ENCODE data around the gene SIMC1.
"Not testable (repeated sequence)": the region's sequence is repeated elsewhere in the genome, so short reads cannot be mapped to it uniquely, and the experiment has no call there.

Gene SIMC1

DNA sequence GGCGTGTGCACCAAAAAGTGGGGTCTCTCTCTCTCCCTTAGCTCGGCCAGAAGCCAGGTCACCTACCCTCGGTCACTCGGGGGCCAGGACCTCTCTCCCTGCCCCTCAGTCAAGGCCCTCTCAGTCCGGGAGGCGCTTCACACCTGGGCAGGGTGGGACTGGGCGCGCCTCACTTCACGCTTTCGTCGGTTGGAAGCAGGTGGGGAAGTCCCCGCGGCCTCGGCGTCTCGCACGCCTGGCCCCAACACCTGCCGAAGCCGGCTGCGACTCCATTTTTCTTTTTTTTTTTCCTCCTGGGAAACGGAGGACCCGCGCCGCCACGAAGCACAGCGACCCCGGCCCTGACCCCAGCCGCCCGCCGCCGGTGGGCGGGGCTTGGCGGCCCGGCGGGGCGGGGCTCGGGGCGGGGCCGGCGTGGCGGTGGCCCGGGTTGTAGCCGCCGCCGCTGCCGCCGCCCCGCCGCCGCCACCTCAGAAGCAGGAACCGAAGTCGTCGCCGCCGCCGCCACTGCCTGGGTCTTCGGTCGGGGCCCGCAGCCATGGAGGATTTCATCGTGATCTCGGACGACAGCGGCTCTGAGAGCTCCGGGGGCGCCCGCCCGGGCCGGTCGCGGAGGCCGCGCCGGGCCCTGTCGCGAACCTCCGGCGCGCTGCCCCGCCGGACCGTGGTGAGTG lies at the start of gene SIMC1:
TSS of gene SIMC1 (plus strand) at position 454 of the 674 bp plus-strand sequence. CDS start at position 539, 85 bp downstream.
- peak; percentile 4 for DNase-seq

DNA sequence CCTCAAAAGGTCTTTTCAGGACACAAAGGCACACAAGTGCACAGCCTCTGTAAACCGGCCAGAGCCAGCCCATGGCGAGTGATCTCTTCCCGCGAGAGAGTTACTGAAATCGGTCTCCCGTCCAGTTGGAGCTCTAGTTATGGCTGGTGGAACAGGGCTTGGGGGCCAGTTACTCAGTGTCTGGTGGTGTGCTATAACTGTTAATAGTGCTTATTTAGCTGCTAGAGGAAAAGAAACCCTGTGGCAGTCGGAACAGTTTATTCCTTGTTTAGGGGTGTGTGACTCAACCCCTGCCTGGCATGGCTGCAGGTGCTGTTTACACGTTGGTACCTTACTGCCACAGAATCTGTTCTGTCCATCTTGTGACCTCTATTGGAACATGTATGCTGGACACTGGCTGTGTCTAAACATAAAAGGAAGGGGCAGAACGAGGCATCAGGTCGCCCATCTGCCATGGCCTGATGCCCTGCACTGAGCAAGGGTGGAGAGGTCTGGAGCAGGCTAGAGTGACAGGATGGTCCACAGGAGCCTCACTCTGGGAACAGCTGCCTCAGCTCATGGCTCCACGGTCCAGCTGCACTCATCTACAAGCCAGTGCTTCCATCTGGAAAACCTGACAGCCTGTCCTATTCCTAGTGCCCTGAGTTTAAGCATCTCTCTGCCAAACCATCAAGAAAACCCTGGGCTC lies 49.6 kb upstream of the SIMC1 start:
- no peak for DNase-seq

DNA sequence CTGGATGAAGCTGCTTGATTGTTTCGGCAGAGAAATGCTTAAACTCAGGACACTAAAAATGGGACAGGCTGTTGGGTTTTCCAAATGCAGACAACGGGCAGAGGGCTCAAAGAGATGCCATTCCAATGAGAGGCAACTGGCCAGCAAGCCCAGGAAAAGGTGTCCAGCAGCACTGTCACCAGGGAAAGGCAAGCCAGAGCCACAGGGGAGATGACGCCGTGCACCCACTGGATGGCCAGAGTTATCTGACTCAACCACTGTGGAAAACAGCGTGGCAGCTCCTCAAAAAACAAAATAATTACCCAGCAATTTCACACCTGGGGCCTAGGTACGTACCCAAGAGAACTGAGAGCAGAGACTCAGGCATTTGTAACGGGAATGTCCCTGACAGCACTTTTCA lies 48.4 kb upstream of the SIMC1 start:
- DNase-seq = no peak

DNA sequence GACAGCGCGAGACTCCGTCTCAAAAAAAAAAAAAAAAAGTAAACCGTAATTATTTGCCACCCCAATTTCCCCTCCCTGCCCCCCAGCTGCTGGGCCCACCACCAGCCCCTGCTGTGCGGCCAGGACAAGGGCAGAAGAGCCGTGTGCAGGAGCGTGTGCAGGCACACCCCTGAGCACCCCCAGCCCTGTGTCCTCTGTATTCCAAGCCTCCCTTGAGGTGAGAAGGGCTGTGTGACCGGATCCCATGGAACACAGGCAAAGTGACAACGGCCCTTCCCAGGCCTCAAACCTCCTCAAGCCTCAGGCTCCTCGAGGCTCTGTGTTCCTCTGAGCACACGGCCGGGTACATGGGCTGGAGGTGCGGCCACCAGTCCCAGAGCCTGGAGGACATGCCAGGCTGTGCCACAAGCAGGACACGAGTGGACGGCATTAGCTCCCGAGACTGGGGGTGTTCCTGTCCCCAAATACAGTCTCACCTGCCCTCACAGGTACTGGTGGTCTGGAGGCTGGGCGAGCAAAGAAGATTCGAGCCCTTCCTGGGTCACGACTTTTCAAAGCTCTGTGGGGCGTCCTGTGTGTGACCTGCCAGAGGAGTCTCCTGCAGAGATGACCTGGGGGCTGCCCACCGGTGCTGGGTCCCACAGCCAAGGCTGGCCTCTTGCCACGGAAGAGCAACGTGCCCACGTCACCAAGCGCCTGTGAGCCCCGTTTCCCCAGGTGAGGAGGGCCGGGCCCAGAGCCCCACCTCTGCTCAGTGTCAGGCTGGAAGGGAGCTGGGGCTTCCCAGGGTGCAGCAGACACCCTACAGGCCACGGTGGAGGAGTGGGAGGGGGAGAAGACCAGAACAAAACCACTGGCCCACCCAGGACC lies 47.1 kb upstream of the SIMC1 start:
- no peak for DNase-seq

DNA sequence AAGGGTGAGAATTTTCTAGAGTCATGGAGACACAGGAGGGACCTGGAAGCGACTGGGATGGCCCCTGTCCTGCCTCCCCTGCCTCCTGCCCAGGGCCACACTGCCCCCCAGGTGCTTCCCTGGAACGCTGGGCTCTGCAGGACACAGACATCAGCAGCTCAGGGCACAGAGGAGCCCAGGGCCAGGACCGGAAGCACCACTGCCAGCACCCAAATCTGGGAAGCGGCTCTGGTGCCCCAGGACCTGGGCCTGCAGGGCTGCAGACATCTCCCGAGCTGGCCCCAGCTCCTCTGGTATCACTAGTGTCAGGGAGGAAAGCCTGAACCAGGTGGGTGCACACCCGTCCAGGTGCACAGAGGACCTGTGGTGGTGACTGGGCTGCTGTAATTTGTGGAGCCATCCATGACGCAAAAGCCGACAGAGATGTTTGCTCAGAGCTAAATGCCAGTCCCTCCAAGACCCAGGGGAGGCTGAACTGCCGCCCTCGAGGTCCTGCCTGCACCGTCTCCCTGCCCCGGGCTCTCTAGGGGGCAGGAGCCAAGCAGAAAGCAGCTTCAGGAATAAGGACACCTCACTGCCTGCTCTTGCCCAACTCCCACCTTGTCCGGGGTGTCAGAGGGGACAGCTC lies 46.0 kb upstream of the SIMC1 start:
- DNase-seq = no peak

DNA sequence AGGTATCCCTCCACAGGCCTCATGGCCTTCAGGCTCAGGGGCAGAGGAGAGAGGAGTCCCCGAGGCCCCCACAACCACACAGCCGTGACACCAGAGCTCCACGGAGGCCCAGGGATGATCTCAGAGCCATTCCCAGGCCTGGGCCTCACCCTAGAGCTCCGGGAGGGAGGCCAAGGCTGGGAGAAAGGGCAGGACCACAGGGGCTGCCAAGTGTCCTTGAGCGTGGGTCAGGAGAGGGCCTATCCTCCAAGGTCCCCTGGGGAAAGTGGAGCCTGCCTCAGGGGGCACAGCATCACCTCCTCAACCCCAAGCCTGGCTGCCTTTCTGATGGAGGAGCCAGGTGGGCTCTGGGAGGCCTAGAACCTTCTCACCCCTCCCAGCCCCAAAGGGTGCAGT lies 45.5 kb upstream of the SIMC1 start:
- DNase-seq = not testable (repeated sequence)

DNA sequence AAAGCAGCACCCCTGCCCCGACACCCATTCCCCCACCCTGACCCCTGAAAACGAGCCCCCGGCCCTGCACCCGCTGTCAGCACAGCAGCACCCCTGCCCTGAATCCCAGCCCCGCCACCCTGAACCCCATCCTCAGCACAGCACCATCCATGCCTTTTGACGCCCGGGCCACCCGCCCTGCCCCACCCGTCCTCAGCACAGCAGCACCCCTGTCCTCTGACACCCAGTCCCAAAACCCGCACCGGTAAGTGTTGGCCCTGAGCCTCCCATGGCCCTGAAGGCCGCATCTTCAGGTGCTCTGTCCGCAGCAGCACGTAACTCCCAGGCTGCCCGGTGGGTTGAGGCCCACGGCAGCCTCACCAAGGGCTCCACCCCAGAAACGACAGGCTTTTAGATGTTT lies 44.6 kb upstream of the SIMC1 start:
- not testable (repeated sequence) for DNase-seq

DNA sequence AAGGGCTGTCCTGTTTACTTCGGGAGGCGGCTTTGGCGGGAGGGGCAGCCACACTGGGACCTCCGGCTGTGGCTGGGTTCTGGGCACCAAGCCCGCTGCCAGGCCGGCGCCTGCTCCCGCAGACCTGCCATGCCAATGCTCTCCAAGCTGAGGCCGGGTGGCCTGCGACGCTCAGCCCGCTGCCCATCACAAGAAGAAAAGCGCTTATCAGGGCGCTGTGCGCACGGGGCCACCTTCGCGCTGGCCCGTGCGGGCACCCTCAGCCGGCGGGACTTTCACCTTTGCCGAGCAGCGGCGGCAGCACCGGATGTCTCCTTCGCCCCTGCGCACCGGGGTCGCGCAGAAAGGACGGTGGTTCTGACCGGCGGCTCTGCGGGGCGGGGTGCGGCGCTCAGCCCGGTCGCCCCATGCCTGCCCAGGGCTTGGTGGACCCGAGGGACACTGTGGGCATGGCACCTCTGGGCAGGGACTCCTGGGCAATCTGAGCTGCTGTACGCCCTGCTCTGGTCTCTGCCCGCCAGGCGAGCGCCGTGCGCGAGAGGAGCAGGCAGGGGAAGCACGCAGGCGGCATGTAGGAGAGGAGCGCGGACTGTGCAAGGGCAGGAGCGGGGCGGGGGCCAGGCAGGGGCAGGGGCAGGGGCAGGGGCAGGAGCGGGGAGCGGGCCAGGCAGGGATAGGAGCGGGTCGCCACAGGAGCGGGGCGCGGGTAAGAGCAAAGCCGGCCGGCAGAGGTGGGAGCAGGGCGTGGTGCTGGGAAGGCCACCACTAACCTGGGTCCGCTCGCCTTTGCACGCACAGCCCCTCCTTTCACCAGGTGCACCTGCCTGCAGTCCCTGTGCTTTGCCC lies 43.8 kb upstream of the SIMC1 start:
- not testable (repeated sequence) for DNase-seq

DNA sequence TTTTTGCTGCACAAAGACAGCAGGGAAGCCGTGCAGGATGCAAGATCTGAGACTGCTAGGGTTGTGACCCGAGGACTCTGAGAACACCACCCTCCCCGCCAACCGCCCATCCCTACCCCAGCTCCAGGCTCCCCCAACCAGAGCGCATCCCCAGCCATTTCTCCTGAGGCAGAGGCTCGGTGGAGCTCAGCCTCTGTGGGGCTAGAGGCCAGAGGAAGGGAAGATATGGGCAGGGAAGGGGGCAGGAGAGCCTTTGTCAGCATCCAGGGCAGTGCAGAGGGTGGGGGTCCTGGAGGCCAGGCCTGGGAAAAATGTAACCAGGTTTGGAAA lies 43.2 kb upstream of the SIMC1 start:
- not testable (repeated sequence) for DNase-seq

DNA sequence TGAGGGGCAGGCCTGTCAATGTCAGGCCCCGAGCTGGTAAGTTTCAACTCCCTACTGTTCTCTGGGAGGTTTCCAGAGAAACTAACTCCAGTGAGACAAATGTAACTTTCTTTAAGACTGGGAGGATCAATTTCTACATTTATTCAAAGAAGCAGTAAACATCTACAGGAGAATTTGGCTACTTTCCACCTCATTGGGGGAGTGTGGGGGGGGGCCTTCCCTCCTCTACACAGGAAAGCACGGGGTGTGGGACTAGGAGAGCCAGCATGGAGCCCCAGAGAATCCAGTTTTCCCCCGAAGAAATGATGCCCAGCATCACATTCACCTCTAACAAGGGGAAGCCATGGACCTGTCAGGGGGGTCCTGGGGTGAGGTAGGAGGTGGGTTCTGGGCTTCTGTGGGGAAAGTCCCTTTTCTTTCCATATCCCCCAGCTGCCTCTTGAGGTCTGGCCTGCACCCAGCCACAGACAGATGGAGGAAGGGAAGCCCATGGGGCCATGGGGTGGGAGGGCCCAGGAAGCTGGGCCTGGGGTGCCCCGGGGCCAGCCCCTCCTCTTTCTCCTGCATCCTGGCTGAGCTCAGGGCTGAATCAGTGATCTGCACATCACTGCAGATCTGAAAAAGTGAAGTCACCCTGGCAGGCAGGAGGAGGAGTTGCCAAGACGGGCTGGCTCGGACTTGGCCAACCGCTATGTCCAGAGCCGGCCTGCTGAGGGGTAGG lies 42.6 kb upstream of the SIMC1 start:
- not testable (repeated sequence) for DNase-seq

DNA sequence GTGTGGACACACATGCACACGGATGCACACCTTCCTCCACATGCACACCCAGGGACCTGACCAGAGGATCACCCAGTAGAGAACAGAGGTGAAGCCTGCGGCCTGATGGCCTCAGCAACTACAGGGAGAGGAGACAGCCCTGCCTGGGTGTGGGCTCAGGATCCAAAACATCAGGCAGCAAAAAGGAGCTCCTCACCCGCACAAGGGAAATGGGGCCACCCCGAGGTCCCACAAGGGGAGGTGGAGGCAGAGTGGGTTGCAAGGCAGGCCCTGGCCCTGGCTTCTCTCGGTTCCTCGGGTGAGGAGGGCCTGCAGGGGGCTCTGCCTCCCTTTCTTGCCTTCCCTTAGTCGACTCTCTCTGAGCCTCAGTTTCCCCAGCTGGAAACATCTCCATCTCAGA lies 41.4 kb upstream of the SIMC1 start:
- DNase-seq = not testable (repeated sequence)

DNA sequence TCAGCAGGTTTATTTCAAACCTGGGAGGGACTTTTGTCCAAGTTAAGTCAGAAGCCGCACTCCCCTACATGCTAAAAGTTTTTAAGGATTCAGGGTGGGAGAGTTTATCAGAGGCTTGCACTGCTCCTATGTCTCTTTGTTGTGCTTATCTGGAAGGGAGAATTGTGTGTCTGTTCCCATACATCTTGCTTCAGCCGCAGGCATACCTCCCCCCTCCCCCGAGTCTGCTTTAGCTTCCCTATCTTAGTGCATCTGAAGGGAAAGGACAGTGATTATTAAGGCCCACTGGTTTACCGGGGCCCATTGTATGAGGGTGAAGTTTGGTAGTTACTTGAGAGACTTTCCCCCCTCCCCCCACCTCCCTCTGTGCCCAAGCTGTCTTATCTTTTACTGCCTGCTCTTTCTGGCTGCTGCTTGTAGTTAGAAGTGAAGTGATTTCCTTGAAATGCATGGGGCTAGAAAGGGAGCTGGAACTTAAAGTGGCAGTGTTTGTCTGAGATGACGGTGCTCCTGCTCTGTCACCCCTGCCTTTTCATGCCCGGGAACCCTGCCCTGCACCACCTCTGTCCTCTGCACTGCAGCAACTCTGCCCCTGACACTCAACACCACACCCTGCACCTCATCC lies 40.9 kb upstream of the SIMC1 start:
- DNase-seq = not testable (repeated sequence)

DNA sequence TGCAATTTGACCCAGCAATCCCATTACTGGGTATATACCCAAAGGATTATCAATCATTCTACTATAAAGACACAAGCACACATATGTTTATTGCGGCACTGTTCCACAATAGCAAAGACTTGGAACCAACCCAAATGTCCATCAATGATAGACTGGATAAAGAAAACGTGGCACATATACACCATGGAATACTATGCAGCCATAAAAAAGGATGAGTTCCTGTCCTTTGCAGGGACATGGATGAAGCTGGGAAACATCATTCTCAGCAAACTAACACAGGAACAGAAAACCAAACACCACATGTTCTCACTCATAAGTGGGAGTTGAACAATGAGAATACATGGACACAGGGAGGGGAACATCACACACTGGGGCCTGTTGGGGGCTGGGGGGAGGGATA lies 39.9 kb upstream of the SIMC1 start:
- DNase-seq = not testable (repeated sequence)

DNA sequence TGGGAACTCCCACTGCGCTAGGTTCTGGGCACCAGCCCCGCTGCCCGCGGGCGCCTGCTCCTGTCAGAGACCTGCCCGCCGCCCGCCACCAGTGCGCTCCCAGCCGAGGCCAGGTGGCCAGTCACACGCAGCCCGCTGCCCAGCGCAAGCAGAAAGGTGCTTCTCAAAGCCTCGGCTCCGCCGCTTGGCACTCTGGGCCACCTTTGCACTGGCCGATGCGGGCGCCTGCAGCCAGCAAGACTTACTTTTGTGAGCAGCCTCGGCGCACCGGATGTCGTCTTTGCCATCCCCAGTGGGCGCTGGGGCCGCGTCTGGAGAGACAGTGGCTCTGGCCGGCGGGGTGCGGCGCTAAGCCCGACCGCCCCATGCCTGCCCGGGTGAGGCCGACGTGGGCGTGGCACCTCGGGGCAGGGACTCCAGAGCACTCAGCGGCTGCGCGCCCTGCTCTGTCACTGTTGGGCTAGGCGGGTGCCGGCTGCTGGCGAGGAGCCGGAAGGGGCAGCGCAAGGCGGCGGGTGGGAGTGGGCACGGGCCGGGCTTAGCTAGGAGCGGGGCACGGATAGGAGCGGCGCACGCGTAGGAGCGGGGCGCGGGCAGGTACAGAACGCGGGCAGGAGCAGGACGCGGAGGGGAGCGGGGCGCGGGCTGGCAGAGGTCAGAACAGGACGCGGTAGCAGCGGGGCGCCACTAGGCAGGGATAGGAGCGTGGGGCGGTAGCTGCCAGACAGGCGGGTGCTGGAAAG lies 39.1 kb upstream of the SIMC1 start:
- not testable (repeated sequence) for DNase-seq

DNA sequence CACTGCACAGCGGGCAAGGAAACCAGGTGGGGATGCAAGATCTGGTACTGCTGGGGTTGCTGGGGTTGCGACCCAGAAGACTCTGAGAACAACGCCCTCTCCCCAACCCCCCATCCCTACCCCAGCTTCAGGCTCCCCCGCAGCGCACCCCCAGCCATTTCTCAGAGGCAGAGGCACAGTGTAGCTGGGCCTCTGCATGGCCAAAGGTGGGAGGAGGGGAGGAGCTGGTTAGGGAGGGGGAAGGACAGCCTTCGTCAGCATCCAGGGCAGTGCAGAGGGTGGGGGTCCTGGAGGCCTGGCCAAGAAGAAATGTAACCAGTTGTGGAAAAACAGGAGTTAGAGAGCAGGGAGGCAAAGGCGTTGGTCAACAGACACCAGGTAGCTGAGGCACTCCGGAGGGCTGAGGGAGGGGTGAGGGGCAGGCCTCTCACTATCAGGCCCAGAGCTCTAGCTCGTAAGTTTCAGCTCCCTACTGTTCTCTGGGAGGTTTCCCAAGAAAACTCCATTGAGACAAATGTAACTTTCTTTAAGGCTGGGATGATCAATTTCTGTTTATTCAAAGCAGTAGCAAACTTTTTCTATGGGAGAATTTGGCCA lies 38.3 kb upstream of the SIMC1 start:
- not testable (repeated sequence) for DNase-seq

DNA sequence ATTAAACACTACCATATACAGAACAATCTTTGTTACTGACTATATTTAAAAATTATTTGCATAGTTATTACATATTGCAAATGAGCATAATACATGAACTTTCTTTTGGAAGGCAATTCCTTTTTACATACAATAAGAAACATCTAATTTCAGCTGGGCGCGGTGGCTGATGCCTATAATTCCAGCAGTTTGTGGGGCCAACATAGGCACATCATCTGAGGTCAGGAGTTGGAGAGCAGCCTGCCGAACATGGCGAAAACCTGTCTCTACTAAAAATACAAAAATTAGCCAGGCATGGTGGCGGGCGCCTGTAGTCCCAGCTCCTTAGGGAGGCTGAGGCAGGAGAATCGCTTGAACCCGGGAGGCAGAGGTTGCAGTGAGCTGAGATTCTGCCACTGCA lies 36.4 kb upstream of the SIMC1 start:
- DNase-seq = no peak

DNA sequence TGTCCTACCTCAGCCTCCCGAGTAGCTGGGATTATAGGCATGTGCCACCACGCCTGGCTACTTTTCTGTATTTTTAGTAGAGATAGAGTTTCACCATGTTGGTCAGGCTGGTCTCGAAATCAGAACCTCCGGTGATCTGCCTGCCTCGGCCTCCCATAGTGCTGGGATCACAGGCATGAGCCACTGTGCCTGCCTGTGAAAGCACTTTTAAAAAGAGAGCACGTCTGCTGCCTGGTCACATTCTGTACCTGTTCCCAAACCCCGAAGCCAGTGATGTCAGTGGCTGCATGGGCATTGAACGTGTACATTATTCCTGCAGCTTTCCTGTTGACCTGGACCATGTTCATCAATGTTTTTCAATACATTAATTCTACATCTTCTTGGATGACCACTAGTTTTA lies 35.1 kb upstream of the SIMC1 start:
- no peak for DNase-seq

DNA sequence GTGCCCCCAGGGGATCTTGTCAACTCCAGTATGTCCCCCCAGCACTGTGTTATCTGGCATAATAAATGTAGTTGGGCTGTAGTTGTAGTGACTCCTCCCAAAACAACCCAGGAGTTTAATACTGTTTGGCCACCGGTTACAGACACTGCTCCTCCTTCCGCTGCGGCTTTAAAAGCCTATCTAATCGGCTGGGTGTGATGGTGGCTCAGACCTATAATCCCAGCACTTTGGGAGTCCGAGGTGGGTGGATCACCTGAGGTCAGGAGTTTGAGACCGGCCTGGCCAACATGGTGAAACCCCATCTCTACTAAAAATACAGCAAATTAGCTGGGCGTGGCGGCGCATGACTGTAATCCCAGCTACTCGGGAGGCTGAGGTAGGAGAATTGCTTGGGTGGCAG lies 34.7 kb upstream of the SIMC1 start:
- not testable (repeated sequence) for DNase-seq

DNA sequence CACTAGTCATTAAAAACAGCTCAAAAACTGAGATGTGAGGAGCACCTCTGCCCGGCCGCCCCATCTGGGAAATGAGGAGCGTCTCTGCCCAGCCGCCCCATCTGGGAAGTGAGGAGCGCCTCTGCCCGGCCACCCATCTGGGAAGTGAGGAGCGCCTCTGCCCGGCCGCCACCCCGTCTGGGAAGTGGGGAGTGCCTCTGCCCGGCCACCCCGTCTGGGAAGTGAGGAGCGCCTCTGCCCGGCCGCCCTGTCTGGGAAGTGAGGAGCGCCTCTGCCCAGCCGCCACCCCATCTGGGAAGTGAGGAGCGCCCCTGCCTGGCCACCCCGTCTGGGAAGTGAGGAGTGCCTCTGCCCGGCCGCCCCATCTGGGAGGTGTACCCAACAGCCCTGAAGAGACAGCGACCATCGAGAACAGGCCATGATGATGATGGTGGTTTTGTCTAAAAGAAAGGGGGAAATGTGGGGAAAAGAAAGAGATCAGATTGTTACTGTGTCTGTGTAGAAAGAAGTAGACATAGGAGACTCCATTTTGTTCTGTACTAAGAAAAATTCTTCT lies 23.7 kb upstream of the SIMC1 start:
- not testable (repeated sequence) for DNase-seq
